HG03139 (cell line): ENCODE results near the gene LHX2.

Source experiments
- ATAC-seq: cut with Tn5 transposase; IDR thresholded peaks from one replicate; pipeline ENCODE4 v1.9.1; 2021; ENCODE audit not compliant: unreplicated experiment

The LHX2 gene

DNA sequence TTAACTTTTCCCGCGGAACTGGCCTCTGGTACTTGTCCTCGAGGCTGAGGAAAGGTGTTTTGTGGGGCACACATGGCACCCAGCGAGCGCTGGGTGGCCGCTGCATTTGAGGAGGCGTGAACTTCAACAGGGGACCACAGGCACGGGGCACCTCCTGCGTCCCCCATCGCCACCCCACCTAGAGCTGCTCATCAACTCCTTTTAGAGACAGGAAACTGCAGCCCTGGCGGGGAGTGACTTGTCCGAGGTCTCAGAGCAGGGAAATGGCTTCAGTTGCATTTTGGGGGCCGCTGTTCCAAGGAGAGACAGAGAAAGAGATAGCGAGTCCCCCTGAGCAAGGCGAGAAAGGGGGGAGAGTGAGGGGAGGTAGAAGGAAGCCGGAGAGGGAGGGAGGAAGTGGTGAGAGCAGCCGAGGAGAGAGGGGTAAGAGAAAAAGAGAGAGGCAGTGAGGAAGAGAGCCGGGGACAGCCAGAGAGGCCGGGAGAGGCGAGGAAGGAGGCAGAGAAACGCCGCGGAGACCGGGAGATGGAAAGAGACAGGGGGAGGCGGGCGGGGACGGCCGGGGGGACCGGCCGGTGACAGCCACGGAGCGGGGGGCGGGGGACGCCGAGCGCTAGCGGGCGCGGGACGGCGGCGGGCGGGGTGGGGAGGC lies 12.5 kb upstream of the LHX2 start:
- no peak for ATAC-seq

- no peak for ATAC-seq
Measured at GRCh38 chr9:123999661-124000060, 11.9 kb upstream of the LHX2 start.

- ATAC-seq: no peak
Measured at GRCh38 chr9:124000161-124000783, 11.3 kb upstream of the LHX2 start.

GRCh38 chr9:124000784-124001457 lies 10.6 kb upstream of the LHX2 start:
- no peak for ATAC-seq

DNA sequence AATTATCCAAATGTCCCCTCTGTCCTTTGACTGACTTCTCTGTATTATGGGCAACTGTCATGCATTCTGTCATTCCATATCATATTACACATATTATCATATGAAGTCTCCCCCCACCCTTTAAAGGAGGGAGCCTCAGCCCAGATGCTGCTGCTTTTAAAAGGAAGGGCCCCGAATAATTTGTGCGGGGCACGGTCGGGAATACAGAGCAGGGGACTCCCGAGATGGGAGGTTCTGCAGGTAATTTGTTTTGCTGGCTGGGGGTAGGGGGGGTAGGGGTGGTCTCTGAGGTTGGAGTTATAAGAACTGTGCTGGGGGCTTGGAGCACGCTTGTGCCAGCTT lies 10.1 kb upstream of the LHX2 start:
- no peak for ATAC-seq

DNA sequence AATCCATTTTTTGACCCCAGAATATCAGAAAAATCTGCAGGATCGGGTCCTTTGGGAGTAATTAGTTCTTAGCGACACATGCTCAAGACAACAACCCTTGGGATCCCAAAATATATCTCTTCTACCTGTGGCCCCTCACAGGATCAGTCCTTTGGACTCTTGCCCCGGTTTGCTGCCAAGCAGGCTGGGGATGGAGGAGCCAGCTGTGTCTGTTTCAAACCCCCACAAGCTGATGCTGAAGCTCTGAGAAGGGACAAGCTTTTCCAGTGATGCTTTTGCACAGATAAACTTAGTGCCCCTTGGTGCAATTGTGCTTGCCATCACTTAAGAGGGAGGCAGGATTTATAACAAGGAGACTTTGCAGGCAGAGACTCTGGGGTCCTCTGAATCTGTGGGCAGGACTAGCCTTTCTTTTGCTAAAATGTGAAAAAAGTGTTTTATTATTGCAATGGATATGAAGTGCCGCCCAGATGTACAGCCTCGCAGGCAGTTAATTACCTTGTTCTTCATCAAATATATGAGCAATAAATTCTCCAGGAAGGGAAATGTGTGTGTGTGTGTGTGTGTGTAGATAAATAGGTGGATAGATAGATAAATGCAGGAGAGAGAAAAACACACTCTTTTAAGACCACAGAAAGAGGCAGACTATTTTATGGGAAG lies 9.6 kb upstream of the LHX2 start:
- no peak for ATAC-seq

DNA sequence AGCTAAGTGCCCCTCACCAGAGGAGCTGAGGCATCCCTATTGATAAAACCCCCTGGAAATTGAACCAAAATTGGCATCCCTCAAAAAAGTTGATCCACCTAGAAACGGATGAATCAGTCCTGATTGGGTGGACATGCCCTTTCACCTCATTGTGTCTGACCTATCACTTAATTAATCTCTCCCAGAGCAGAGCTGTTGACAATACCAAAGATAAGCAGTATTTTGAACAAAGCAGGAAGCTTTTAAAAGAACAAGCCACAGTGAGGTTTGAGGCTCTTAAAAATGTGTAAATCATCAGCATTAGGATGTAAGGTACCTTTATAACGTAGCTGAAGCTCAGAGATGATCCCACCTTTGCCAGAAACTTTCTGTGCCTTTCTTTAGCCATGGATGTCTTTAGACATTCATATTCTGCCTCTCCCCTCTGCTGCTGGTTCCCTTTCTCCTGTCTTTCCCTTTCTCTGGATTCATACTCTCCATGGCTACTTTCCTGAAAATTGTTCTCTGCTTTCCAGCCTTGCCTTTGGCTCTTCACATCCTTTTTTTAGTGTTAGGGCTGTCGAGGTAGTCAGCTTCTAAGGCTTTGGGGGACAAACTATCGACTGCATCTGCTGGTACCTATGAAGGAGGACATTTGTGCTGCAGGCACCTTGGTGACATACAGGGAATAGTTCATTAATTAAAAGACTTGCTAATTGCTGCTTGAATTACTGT lies 7.8 kb upstream of the LHX2 start:
- no peak for ATAC-seq

DNA sequence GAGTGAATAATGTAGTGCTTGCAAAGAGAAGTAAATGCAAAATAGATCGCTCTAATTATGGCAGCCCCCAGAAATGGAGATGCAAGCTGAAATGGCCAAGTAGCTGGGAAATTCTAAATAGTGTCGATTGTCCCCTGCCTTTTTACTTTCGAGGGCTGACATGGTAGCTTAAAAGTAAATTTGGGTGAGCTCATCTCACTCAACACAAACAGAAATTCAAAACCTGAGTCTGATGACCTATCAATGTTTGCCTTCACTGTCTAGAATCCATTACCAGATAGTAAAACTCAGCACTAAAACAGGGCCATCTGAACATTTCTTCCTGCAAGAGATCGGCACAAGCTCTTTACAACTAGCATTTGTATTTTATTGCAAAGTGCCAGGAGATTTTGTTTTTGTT lies 7.0 kb upstream of the LHX2 start:
- no peak for ATAC-seq

DNA sequence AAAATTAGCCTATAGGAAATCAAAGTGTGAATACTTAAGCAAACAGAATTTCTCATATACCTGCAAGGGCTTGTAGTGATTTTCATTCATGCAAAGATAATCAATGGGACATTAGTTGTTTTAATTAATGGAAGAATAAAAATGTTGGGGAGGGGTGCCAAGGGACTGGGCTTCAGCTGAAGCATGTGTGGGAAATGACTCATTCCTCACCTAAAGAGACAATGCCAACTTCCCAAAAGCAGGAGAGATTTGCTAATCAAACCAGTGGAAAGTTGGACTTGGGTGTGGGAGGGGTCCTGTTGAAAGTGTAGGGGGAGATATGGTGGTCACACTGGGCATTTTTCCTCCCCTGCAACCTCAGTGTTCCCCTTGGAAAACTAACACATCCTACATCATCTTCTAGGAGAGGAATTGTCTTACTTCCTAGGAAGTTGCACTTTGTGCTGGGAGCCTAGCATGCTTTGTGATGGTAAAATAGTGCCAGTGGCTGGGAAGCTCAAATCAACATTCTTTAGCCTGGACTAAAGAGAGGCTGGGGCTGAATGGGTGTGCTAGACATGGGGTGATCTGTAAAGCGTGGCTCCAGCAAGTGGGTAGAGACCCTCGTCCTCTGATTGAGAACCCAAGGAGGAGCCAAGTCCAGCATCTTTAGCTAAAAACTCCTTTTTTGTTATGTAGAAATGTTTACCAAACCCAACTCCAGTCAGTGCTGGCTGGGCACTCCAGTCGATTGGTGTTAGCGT lies 6.4 kb upstream of the LHX2 start:
- no peak for ATAC-seq

DNA sequence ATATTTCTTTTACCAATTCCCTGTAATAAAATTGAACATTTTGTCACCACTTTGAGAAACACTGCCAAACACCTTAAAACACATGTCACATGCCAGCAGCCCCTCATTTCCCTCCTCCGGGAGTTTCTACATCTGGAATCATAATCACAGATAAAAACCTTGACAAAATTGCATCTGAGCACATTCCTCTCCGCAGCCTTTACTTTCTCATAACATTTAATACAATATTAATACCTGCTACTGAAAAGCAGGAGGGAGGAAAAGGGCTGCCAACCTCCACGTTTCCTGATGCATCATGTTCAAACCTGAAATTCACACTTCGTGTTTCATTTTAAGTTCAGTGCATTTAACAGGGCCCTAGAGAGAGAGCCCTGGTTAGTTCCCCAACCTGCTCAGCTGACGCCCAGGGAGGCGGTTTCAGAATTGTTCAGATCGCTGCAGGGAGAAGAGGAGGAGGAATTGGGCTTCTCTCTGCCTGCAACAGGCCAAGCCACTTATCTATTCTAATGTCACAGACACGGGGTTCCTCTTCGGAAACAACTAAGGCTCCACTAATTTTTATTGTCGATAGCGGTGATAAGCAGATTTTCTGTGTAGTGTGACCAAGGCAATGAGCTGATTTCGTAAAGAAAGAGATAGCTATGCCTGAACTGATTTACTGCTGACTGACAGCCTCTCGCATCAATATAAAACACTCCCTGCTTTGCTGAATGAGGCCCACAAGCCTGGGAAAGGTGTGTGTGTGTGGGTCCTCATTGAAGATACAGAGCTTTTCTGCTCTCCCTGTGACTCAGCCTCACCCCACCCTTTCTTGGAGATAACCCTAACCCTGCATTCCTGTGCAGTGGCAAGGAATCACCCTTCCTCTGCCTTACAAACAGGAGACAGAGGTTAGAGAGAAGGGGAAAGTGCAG lies 4.9 kb upstream of the LHX2 start:
- no peak for ATAC-seq

DNA sequence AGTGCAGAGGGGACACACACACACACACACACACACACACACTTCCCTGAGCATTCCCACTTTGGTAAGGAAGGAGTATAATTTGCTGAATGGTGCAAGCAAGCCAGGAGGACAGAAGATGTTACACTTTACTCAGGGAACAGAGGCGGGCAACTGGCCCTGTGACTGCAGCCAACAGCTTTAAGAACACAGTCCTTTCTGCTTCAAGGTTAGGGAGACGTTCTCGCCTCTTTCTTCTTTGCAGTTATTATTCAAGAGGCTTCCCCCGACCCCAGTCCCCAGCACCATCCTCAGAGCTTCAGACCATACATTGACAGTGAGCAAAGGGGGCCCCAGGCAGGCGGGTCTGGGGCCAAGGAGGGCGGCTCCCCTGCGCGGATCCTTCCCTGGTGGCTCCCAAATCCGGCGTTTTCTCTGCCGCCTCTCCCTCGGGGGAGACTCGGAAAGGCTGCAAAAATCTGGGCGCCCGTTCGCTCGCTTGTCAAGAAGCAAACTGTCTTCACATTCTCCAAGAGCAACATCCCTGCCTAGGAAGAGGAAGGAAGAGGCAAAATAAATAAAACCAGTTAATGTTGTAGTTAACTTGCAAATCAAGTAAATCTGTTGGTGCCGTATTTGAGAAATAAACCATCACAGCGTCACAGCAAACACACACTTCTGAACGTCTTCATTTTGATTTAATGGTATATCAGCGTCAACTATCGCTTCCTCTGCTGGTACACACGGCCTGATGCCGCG lies 3.8 kb upstream of the LHX2 start:
- ATAC-seq: no peak

- no peak for ATAC-seq
Measured at GRCh38 chr9:124008303-124008693, 3.3 kb upstream of the LHX2 start.

DNA sequence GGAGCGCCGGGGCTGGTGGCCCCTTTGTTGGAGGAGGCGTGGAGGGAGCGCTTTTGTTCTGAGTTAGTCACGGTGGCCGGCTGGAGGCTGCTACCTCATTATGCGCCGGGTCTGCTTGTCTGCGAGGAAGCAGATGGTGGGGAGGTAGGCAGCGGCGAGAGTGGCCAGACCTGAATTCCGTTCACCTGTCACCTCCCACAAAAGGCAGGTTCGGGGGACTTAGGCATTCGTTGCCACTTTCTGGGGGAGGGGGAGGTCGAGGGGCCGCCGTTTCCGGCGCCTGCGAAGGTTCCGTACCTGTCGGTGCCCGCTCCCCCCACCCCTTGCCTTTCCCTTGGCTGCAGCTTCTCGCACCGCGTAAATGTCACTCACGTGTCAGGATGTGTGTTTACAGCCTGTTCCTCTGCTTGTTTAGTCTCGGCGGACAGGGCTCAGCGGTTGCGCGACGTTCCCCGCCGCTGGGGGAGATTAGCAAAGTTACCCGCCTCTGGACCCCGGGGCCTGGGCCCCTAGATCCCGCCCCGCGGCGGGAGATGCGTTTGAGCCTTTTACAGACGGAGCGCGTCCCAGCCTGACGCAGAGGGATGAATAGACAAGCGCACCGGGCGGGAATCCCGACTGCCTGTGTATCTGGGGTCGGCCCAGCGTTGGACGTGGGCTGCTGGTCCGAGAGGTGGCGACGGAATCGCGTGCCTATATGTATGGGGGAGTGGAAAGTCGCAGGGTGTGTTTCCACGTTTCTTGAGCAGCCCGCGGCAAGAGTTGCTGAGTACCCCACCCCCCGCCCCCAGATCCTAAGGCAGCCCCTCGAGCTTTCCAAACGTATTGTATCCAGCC lies 2.7 kb upstream of the LHX2 start:
- no peak for ATAC-seq

- no peak for ATAC-seq
Measured at GRCh38 chr9:124009531-124010217, 1.9 kb upstream of the LHX2 start.

- ATAC-seq: no peak
Measured at GRCh38 chr9:124010303-124010664, 1.3 kb upstream of the LHX2 start.

DNA sequence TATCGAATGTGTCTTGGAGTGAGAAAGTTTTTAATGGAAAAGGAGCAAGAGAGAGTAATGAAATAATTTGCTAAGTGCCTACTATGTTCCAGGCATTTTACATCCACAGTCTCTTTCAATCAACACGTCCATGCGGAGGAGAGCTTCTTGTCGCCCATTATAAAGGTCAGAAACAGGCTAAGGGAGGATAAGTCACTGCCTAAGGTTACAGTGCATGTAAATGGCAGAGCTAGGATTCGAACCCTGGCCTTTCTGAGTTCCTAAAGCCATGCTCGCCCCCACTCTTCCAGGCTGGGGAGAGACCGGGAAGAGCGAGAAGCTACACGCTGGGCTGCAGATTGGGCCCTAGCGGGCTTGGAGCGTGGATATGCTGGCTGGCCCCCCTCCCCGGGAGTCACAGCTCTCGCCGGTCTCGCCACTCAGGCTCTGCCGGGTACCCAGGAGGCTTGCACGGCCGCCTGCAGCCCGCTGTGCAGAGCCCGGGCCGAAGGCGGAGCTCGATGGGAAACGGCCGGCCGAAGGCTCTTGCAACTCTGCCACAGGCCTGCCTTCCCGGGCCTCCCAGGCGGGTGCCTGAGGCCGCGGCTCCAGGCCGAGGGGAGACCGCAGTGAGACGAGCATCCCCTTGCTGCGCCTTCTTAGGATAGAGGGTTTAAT lies 775 bp upstream of the LHX2 start:
- no peak for ATAC-seq
